Right lobe of liver (tissue), 4 donors: ENCODE results near the gene PRKN.

Experiments used
- POLR2A ChIP-seq: fragments of 450-650 bp; IDR thresholded peaks from one replicate; pipeline ENCODE4 v1.6.1; 2017; ENCODE audit warnings: antibody characterized with exemption, mild to moderate bottlenecking
- TF ChIP-seq, protein P1 (sequence below), 4 donors: fragments of 200-600 bp in 3 of 4; fragments of 450-650 bp in 1 of 4; IDR thresholded peaks; one replicate each; pipeline versions ENCODE4 v1.5.1 to v1.8.0; 2016 to 2022; ENCODE audit warnings: antibody characterized with exemption in 4 of 4, mild to moderate bottlenecking in 2 of 4
- donor health status: DM: no; HTN: no; CAD: no.
- donor health status: DM: no; HTN: no; CAD: no.
- donor health status: DM: no; HTN: yes; CAD: no.

DNA sequence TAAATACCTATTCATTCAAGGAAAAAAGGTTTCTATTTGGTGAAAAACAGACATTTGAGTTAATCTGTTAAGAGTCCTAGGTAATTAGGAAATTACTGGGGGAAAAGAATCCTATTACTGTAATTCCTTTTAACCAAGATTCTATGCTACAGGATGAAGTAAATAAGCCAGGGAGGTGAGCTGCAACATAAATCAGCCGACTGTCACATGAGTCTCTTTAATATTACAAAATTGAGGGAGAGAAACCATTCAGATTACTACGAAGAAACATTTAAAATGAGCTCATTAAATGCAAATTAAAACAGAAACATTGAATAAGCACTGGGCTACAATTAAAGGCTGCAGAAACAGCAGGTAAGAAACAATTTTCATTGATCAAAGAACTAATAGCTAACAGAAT is 5.3 kb downstream of the PRKN start:
- TF ChIP-seq, protein P1, sequence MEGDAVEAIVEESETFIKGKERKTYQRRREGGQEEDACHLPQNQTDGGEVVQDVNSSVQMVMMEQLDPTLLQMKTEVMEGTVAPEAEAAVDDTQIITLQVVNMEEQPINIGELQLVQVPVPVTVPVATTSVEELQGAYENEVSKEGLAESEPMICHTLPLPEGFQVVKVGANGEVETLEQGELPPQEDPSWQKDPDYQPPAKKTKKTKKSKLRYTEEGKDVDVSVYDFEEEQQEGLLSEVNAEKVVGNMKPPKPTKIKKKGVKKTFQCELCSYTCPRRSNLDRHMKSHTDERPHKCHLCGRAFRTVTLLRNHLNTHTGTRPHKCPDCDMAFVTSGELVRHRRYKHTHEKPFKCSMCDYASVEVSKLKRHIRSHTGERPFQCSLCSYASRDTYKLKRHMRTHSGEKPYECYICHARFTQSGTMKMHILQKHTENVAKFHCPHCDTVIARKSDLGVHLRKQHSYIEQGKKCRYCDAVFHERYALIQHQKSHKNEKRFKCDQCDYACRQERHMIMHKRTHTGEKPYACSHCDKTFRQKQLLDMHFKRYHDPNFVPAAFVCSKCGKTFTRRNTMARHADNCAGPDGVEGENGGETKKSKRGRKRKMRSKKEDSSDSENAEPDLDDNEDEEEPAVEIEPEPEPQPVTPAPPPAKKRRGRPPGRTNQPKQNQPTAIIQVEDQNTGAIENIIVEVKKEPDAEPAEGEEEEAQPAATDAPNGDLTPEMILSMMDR (IDR thresholded peaks at IDR 0.05) = no peak
- no peak for TF ChIP-seq POLR2A
